HG03045 (cell line): ENCODE results near the gene MBD5.
"Not testable (repeated sequence)": the region's sequence is repeated elsewhere in the genome, so short reads cannot be mapped to it uniquely, and the experiment has no call there.

Source experiments
- ATAC-seq: cut with Tn5 transposase; IDR thresholded peaks from one replicate; pipeline ENCODE4 v1.9.1; 2021; ENCODE audit warnings: mild to moderate bottlenecking, moderate library complexity; ENCODE audit not compliant: unreplicated experiment

Gene MBD5

GRCh38 chr2:148021059-148021861 lies at the start of gene MBD5:
TSS of gene MBD5 (plus strand) at chr2:148021091.
- ATAC-seq: peak; percentile 39

GRCh38 chr2:147976102-147976501 lies 44.8 kb upstream of the MBD5 start:
- no peak for ATAC-seq

- ATAC-seq: no peak
These were observed 43.2 kb upstream of the MBD5 start for GRCh38 chr2:147977679-147978078.

GRCh38 chr2:147980940-147981528 lies 39.9 kb upstream of the MBD5 start:
- no peak for ATAC-seq

GRCh38 chr2:147989102-147989501 lies 31.8 kb upstream of the MBD5 start:
- ATAC-seq: no peak

- peak; percentile 76 for ATAC-seq
These were observed 31.0 kb upstream of the MBD5 start for GRCh38 chr2:147989809-147990403.

- not testable (repeated sequence) for ATAC-seq
These were observed 25.9 kb upstream of the MBD5 start for GRCh38 chr2:147994965-147995364.

- no peak for ATAC-seq
These were observed 24.1 kb upstream of the MBD5 start for GRCh38 chr2:147996828-147997227.

GRCh38 chr2:147998203-147998602 lies 22.7 kb upstream of the MBD5 start:
- ATAC-seq: no peak

- no peak for ATAC-seq
These were observed 21.8 kb upstream of the MBD5 start for GRCh38 chr2:147999126-147999525.

- ATAC-seq: no peak
These were observed 20.8 kb upstream of the MBD5 start for GRCh38 chr2:148000095-148000494.

GRCh38 chr2:148002420-148002819 lies 18.5 kb upstream of the MBD5 start:
- not testable (repeated sequence) for ATAC-seq

- ATAC-seq: no peak
These were observed 14.5 kb upstream of the MBD5 start for GRCh38 chr2:148006249-148007007.

GRCh38 chr2:148007219-148007900 lies 13.5 kb upstream of the MBD5 start:
- no peak for ATAC-seq

- ATAC-seq: not testable (repeated sequence)
These were observed 12.5 kb upstream of the MBD5 start for GRCh38 chr2:148008411-148008810.

- no peak for ATAC-seq
These were observed 7.0 kb upstream of the MBD5 start for GRCh38 chr2:148013876-148014275.

GRCh38 chr2:148014616-148015015 lies 6.3 kb upstream of the MBD5 start:
- no peak for ATAC-seq

- peak; percentile 86 for ATAC-seq
These were observed 506 bp upstream of the MBD5 start, which contains the start of gene ORC4 for GRCh38 chr2:148020111-148021058. TSS of gene ORC4 (minus strand) at chr2:148020737. CDS start at chr2:147975958, 44,779 bp downstream.

GRCh38 chr2:148021886-148022285 lies 995 bp downstream of the MBD5 start:
- ATAC-seq: no peak

GRCh38 chr2:148022351-148022750 lies 1.5 kb downstream of the MBD5 start:
- no peak for ATAC-seq
